Bronchial epithelial cell (primary cell): ENCODE data around the gene TM4SF18. TPM values are rescaled to one million over a fixed set of nuclear protein-coding genes. Genes with fewer than 3 reads are reported as not detected.
"Not testable (repeated sequence)": the region's sequence is repeated elsewhere in the genome, so short reads cannot be mapped to it uniquely, and the experiment has no call there.

ENCODE experiments used
- DNase-seq: peaks from one replicate; pipeline ENCODE4 v3.0.0-alpha.2; 2010; ENCODE audit warnings: low read depth
- FAIRE-seq: peaks from 2 replicates; lab custom pipeline; 2011; peaks lifted over from hg19 to GRCh38; lab: Jason Lieb, UNC
- H3K27me3 ChIP-seq: 2 replicates; pipeline ENCODE4 v1.5.1; 2011; ENCODE audit warnings: low read length; ENCODE audit not compliant: control insufficient read depth, insufficient read depth
- H3K36me3 ChIP-seq: 2 replicates; pipeline ENCODE4 v1.5.1; 2011; ENCODE audit warnings: low read length; ENCODE audit not compliant: control insufficient read depth, insufficient read depth
- H3K4me3 ChIP-seq: 2 replicates; pipeline ENCODE4 v1.5.1; 2011; ENCODE audit warnings: mild to moderate bottlenecking, low read depth, low read length, control low read depth
- total RNA-seq: library from RNA; depleted of rRNA; stranded (reverse); fragments of >200 nt; gene quantifications from 2 replicates; pipeline ENCODE4 v1.2.1, GENCODE V29; 2014
- TF ChIP-seq, protein P1 (sequence below): IDR thresholded peaks from 2 replicates; pipeline ENCODE4 v1.5.1; 2011; ENCODE audit warnings: mild to moderate bottlenecking, moderate library complexity, low read length, control low read depth, inconsistent platforms; ENCODE audit not compliant: insufficient read depth, severe bottlenecking

The TM4SF18 gene, protein sequence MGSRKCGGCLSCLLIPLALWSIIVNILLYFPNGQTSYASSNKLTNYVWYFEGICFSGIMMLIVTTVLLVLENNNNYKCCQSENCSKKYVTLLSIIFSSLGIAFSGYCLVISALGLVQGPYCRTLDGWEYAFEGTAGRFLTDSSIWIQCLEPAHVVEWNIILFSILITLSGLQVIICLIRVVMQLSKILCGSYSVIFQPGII
- not detected in 2 replicates for total RNA-seq

DNA sequence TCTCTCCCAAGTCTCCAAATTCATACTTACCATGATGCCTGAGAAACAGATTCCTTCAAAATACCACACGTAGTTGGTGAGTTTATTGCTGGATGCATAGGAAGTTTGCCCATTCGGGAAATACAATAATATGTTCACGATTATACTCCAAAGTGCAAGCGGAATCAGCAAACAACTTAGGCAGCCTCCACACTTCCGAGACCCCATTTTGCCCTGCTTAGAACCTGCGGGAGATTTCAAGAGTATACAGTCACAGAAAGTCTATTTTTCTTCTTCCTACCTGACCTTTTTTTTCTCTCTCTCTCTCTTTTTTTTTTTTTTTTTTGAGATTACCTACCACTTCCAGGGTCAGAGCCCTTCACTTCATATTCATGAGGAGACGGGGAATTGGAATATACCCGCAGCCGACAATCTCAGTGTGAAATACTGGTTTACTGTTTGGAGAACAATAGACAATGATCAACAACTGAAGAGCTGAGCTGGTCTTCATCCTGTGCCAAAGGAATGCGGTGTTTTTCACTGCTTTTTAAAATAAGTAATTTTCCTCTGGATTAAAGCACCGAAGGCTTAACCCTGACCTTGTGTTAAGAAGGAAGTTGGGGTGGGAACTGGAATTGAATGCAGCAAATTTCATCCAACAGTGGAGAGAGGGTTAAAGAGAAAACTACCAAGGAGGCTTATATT is at the start of gene TM4SF18:
Gene TM4SF18, minus strand, starts transcription at position 461 of the 684 bp plus-strand sequence. Its CDS starts 254 bp downstream, at position 207.
- Histone ChIP-seq H3K36me3 (no peaks in the 10 kb centered on the region), H3K27me3 (no peaks in the 10 kb centered on the region), H3K4me3 (no peak within 1 kb of the TSS)
- FAIRE-seq (no peak), DNase-seq (no peak)
- TF ChIP-seq, protein P1, sequence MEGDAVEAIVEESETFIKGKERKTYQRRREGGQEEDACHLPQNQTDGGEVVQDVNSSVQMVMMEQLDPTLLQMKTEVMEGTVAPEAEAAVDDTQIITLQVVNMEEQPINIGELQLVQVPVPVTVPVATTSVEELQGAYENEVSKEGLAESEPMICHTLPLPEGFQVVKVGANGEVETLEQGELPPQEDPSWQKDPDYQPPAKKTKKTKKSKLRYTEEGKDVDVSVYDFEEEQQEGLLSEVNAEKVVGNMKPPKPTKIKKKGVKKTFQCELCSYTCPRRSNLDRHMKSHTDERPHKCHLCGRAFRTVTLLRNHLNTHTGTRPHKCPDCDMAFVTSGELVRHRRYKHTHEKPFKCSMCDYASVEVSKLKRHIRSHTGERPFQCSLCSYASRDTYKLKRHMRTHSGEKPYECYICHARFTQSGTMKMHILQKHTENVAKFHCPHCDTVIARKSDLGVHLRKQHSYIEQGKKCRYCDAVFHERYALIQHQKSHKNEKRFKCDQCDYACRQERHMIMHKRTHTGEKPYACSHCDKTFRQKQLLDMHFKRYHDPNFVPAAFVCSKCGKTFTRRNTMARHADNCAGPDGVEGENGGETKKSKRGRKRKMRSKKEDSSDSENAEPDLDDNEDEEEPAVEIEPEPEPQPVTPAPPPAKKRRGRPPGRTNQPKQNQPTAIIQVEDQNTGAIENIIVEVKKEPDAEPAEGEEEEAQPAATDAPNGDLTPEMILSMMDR = no peak

DNA sequence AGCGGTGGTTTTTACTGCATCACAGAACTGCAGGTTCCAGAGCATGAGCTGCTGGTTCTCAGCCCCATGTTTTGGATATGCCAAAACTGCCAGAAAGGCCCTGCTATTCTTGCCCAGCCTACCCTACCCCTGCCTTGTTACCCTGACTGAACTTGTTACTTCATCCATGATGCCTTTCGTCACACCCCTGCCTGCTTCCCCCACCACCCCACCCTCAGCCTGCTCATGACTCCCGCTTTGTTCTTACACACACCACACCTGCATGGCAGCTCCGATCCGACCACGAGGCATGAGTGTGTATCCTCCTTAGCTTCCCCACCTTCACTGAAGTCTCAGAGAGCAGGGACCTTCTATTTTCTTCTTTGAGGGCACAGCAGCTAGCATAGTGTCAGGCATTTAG is 49.1 kb upstream of the TM4SF18 start:
- TF ChIP-seq, protein P1 = no peak
- no peak for FAIRE-seq
- H3K36me3 ChIP-seq = no peaks in the 10 kb centered on the region
- H3K4me3 ChIP-seq = no peak overlapping the region
- H3K27me3 ChIP-seq = no peaks in the 10 kb centered on the region
- peak; percentile 53 for DNase-seq

DNA sequence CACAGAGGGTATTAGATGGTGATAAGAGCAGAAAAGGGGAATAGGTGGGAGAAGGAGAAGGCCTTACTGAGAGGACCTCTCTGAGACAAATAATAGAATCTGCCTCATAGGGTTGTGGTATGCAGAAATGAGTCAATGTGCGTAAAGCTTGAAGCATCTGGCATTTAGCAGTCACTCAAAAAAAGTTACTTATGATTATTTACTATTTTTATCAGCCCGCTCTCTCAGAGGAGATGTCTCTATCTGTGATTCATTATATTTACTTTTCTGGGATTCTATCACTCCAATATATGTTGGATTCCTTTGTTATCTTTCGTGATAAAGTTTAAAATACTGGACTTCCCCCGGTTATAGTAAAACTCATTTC is 48.6 kb upstream of the TM4SF18 start:
- TF ChIP-seq, protein P1 = no peak
- FAIRE-seq = no peak

DNA sequence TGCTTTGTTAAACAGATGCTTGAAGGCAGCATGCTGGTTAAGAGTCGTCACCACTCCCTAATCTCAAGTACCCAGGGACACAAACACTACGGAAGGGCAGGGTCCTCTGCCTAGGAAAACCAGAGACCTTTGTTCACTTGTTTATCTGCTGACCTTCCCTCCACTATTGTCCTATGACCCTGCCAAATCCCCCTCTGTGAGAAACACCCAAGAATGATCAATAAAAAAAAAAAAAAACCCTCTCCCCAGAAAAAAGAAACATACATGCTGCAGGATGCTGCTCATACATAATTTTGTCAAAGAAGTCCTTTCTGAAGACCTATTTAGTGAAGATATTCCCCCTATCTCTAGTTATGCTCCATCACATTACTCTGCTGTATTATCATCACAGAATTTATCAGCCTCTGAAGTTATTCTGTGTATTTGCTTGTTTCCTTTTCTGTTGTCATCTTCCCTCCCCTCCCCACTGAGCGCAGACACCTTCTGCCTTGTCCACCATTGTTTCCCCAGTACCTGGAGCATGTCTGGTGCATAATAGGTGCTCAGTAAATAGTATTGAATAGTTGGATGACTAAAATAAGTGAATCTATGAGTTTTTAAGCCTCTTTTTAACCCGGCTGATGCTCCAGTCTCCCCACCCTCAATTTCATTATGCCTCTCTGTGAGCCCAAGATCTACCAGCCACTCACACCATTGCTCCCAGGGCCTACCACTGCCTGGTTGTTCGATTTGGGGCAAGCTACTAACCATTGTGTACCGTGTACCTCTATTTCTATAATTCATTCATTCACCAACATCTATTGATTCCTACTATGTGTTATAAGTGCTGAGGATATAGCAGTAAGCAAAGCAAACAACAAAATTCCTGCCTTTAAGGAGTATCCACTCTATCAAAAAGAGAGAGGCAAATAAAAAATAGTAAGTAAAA is 48.0 kb upstream of the TM4SF18 start:
- TF ChIP-seq, protein P1 = no peak
- no peaks in the 10 kb centered on the region for H3K27me3 ChIP-seq
- H3K4me3 ChIP-seq = no peak overlapping the region
- DNase-seq = no peak
- H3K36me3 ChIP-seq = no peaks in the 10 kb centered on the region
- FAIRE-seq = no peak

More for the DNA sequence above, 48.6 kb upstream of the TM4SF18 start:
- Histone ChIP-seq H3K36me3 (no peaks in the 10 kb centered on the region), H3K4me3 (no peak overlapping the region), H3K27me3 (no peaks in the 10 kb centered on the region)
- peak; percentile 76 for DNase-seq

DNA sequence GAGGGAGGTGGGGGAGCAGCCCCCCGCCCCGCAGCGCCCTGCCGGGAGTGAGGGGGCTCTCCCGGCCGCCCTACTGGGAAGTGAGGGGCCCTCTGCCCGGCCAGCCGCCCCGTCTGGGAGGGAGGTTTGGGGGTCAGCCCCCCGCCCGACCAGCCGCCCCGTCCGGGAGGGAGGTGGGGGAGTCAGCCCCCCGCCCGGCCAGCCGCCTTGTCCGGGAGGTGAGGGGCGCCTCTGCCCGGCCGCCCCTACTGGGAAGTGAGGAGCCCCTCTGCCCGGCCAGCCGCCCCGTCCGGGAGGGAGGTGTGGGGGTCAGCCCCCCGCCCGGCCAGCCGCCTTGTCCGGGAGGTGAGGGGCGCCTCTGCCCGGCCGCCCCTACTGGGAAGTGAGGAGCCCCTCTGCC is 46.8 kb upstream of the TM4SF18 start:
- H3K4me3 ChIP-seq, H3K27me3 ChIP-seq, H3K36me3 ChIP-seq, FAIRE-seq, DNase-seq: not testable (repeated sequence)
